Ovary (tissue), 9 donors: ENCODE measurements around the gene SEMA4C. TPM values are rescaled to one million over a fixed set of nuclear protein-coding genes. Genes with fewer than 3 reads are reported as not detected.

Experiments
- DNase-seq, 5 donors: peaks; one replicate each; pipeline ENCODE4 v3.0.0-alpha.2; 2019 to 2020
- H3K27ac ChIP-seq, 2 donors: fragments of 200-600 bp; one replicate each; pipeline versions ENCODE4 v1.5.1 to v1.8.0; 2019 to 2022
- H3K27me3 ChIP-seq: fragments of 200-600 bp; one replicate; pipeline ENCODE4 v1.8.0; 2022
- H3K36me3 ChIP-seq: fragments of 200-600 bp; sonication (generic); one replicate; pipeline ENCODE4 v1.5.1; 2019
- H3K4me1 ChIP-seq: one replicate; pipeline ENCODE4 v1.8.1; 2013; ENCODE audit warnings: mild to moderate bottlenecking, moderate library complexity; ENCODE audit not compliant: insufficient read depth
- H3K4me3 ChIP-seq: fragments of 200-600 bp; sonication (generic); one replicate; pipeline ENCODE4 v1.5.1; 2017
- H3K9me3 ChIP-seq, 2 donors: fragments of 200-600 bp in 1 of 2; sonication (generic) in 1 of 2; one replicate each; pipeline versions ENCODE4 v1.5.1 to v1.8.1; 2013 to 2019; ENCODE audit warnings: mild to moderate bottlenecking in 1 of 2, moderate library complexity in 1 of 2
- EP300 ChIP-seq: sonication (generic); formaldehyde crosslinking; IDR thresholded peaks from one replicate; pipeline ENCODE4 v1.6.1; 2017; ENCODE audit warnings: antibody characterized with exemption
- POLR2A ChIP-seq: fragments of 450-650 bp; IDR thresholded peaks from one replicate; pipeline ENCODE4 v1.6.1; 2017; ENCODE audit warnings: antibody characterized with exemption, mild to moderate bottlenecking, moderate library complexity
- WGBS, 3 donors: extraction: QIAGEN DNeasy Blood & Tissue Kit in 1 of 3; methylation state at CpG; one replicate each; pipeline versions ENCODE4 v1.1.5 to v1.1.7; 2013 to 2017; 5-methylcytosine and 5-hydroxymethylcytosine counted together
- intact Hi-C, 4 donors: fragments of 100-400 bp; cut with DNase I; formaldehyde crosslinking; loops; one replicate each; pipeline versions ENCODE4 v1.11.0 to v1.15.1; 2022 to 2023
- polyA plus RNA-seq, 2 donors: library from polyadenylated mRNA; stranded (reverse); fragments of 200-250 nt in 1 of 2; fragments of 350-450 nt in 1 of 2; fragmentation: Illumina TruSeq in 1 of 2; extraction: RNeasy Lipid Tissue Mini Kit (QIAGEN cat#74804) in 1 of 2; gene quantifications; one replicate each; pipeline ENCODE4 v1.2.3, GENCODE V29; 2013 to 2014
- total RNA-seq, 7 donors: library from RNA; depleted of rRNA in 2 of 7; stranded (reverse); fragments of >200 nt in 2 of 7; fragmentation: NEBNext Ultra II Directional in 3 of 7; extraction: Animal tissue kit (Norgen Biotek cat#: 25700) in 3 of 7; gene quantifications; one replicate each; pipeline versions ENCODE4 v1.1.0 to v1.2.4, GENCODE V29; 2016 to 2023
- TF ChIP-seq, protein P1 (sequence below), 3 donors: fragments of 450-650 bp in 2 of 3; fragments of 200-600 bp in 1 of 3; IDR thresholded peaks; one replicate each; pipeline versions ENCODE4 v1.5.1 to v1.8.0; 2016 to 2022; ENCODE audit warnings: antibody characterized with exemption in 3 of 3, mild to moderate bottlenecking in 1 of 3
- donor health status: DM: no; HTN: no; CAD: no; lungs with moderate emphysema.
- donor health status: DM: no; HTN: no; CAD: no.
- donor health status: Bipolar disorder and iron deficiency.
- donor health status: DM: yes; HTN: yes; CAD: no.
- donor health status: DM: no; HTN: no; CAD: no.
- donor health status: DM: yes; HTN: yes; CAD: no.

SEMA4C gene
- total and polyA plus RNA-seq, 9 donors: 17.3 to 59.2 (median 46.9) TPM

DNA sequence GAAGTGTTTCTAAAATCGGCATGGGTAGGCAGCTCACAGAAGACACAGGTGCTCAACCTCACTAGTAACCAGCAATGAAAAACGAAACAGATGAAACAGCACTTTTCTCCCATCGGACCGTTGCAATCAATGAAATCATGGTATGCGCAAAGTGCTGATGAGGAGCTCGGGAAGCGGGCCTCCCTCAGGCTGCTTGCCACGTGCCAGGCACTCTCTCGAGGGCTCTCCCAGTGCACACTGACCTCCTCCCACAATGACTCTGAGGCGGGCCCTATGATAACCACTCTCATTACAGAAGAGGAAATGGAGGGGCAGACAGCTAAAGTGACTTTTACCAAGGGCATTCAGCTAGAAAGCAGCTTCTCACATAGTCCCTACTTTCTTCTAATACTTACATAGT is 22.3 kb downstream of the SEMA4C start:
- intact Hi-C loops: no loop called here
- H3K36me3 ChIP-seq: no peaks in the 10 kb centered on the region

GRCh38 chr2:96846825-96847224 is 23.1 kb downstream of the SEMA4C start:
- no peak overlapping the region for H3K27ac ChIP-seq
- H3K9me3 ChIP-seq: no peaks in the 10 kb centered on the region
- no peak overlapping the region for H3K4me3 ChIP-seq
- intact Hi-C loops: no loop called here
- H3K4me1 ChIP-seq: no peaks in the 10 kb centered on the region
- DNase-seq: no peak
- WGBS, 3 donors: 89 to 92% (median 91%) methylated on average over 5 of the region's 5 CpGs
- H3K27me3 ChIP-seq: no peaks in the 10 kb centered on the region
- TF ChIP-seq, protein P1, sequence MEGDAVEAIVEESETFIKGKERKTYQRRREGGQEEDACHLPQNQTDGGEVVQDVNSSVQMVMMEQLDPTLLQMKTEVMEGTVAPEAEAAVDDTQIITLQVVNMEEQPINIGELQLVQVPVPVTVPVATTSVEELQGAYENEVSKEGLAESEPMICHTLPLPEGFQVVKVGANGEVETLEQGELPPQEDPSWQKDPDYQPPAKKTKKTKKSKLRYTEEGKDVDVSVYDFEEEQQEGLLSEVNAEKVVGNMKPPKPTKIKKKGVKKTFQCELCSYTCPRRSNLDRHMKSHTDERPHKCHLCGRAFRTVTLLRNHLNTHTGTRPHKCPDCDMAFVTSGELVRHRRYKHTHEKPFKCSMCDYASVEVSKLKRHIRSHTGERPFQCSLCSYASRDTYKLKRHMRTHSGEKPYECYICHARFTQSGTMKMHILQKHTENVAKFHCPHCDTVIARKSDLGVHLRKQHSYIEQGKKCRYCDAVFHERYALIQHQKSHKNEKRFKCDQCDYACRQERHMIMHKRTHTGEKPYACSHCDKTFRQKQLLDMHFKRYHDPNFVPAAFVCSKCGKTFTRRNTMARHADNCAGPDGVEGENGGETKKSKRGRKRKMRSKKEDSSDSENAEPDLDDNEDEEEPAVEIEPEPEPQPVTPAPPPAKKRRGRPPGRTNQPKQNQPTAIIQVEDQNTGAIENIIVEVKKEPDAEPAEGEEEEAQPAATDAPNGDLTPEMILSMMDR (IDR thresholded peaks at IDR 0.05): no peak
- TF ChIP-seq POLR2A: no peak
- no peak for TF ChIP-seq EP300
- H3K36me3 ChIP-seq: no peaks in the 10 kb centered on the region

More for the DNA sequence above, 22.3 kb downstream of the SEMA4C start:
- Histone ChIP-seq H3K4me1 (no peaks in the 10 kb centered on the region), H3K27ac (no peak overlapping the region), H3K27me3 (no peaks in the 10 kb centered on the region), H3K4me3 (no peak overlapping the region), H3K9me3 (no peaks in the 10 kb centered on the region)
- WGBS, 3 donors: 69 to 78% (median 75%) methylated on average over 10 of the region's 10 CpGs
- no peak for DNase-seq
- TF ChIP-seq EP300 (no peak), POLR2A (no peak)
- TF ChIP-seq, protein P1 (IDR thresholded peaks at IDR 0.05): no peak

DNA sequence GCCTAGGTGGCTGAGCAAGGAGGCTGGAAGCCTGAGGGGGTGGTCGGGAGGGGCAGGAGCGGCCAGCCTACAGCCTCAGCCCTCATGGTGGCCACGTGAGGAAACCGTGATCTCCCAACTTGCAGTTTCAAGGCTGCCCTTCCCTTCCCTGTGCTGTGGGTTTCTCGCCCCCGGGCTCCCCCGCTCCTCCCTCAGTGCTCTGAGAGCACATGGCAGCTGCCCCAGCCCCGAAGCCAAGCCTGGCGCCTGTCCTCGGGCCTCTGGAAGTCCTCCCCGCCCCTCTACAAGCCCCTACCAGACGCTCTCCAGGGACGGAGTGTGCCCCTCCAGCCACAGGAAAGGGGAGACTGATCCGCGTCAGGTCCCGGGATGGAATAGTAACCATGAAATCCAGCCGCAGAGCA is 25.5 kb downstream of the SEMA4C start:
- no peak overlapping the region for H3K27ac ChIP-seq
- no peak for DNase-seq
- no peak for TF ChIP-seq POLR2A
- TF ChIP-seq, protein P1 (IDR thresholded peaks at IDR 0.05): no peak
- TF ChIP-seq EP300: no peak
- intact Hi-C loops: no loop called here
- WGBS, 3 donors: 79 to 83% (median 82%) methylated on average over 17 of the region's 17 CpGs
- no peak overlapping the region for H3K4me3 ChIP-seq
- no peaks in the 10 kb centered on the region for H3K27me3 ChIP-seq
- no peaks in the 10 kb centered on the region for H3K36me3 ChIP-seq
- H3K4me1 ChIP-seq: peaks cover 4% of the 10 kb centered on the region
- H3K9me3 ChIP-seq: no peaks in the 10 kb centered on the region

DNA sequence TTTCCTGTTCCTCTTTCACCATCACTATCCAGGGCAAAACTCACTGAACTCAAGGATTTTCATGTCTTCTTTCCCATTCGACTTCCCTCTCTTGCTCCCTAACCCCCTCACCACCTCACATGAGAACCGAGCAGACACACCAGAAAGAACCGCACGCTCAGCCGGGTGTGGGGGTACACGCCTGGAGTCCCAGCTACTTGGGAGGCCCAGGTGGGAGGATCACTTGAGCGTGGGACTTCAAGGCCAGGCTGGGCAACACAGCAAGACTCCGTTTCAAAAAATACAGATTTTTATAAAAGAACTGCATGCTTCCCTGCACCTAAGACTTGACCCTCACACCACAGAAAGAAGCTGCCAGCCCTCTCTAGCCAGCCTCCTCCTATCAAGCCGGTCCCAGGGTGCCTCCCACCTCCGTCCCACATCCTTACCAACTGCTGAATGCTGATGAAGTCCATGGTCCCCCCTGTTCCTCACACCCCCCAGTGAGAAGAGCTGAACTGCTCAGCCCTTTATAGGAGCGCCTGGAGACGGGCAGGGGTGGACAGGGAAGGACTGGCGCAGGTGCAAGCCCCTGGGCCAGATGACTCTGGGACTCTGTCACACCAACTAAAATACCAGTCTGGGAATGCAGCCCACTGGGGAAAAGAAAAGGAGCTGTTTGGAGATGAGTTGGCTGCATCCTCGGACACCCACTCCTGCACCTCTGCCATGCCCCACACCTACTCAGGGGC is 26.2 kb downstream of the SEMA4C start, which contains the start of gene ANKRD23:
Gene ANKRD23, minus strand, starts transcription at position 484 of the 731 bp plus-strand sequence. Its CDS starts 29 bp downstream, at position 455.
- Histone ChIP-seq H3K9me3 (no peaks in the 10 kb centered on the region), H3K27me3 (no peaks in the 10 kb centered on the region), H3K36me3 (no peaks in the 10 kb centered on the region), H3K4me1 (peaks cover 7% of the 10 kb centered on the region), H3K27ac (no peak within 1 kb of the TSS), H3K4me3 (no peak within 1 kb of the TSS)
- TF ChIP-seq, protein P1 (IDR thresholded peaks at IDR 0.05): no peak
- no peak for TF ChIP-seq EP300
- TF ChIP-seq POLR2A: no peak
- intact Hi-C loops: no loop called here
- 85 to 89% (median 87%) methylated on average over 14 of the region's 14 CpGs for WGBS, 3 donors
- no peak for DNase-seq
